Measurements from ENCODE around the gene SPDYE5.
"Not testable (repeated sequence)": the region's sequence is repeated elsewhere in the genome, so short reads cannot be mapped to it uniquely, and the experiment has no call there.

Gene SPDYE5

GRCh38 chr7:75492020-75492419 is at the start of gene SPDYE5:
TSS of gene SPDYE5 (plus strand) at chr7:75492320. CDS start at chr7:75494048, 1,728 bp downstream.
- not testable (repeated sequence) for DNase-seq (ENCODE audit: low spot score)

GRCh38 chr7:75442465-75443111 is 49.5 kb upstream of the SPDYE5 start:
- not testable (repeated sequence) for DNase-seq (ENCODE audit: low spot score)

- DNase-seq (ENCODE audit: low spot score) = not testable (repeated sequence)
Observed at GRCh38 chr7:75449946-75450345, 42.2 kb upstream of the SPDYE5 start.

GRCh38 chr7:75452494-75452955 is 39.6 kb upstream of the SPDYE5 start:
- not testable (repeated sequence) for DNase-seq (ENCODE audit: low spot score)

GRCh38 chr7:75456403-75456802 is 35.7 kb upstream of the SPDYE5 start:
- DNase-seq (ENCODE audit: low spot score) = not testable (repeated sequence)

GRCh38 chr7:75458034-75458433 is 34.1 kb upstream of the SPDYE5 start:
- DNase-seq (ENCODE audit: low spot score) = not testable (repeated sequence)

GRCh38 chr7:75460541-75460940 is 31.6 kb upstream of the SPDYE5 start:
- DNase-seq (ENCODE audit: low spot score) = not testable (repeated sequence)

GRCh38 chr7:75470166-75470565 is 22.0 kb upstream of the SPDYE5 start:
- DNase-seq (ENCODE audit: low spot score) = not testable (repeated sequence)

GRCh38 chr7:75477457-75477856 is 14.7 kb upstream of the SPDYE5 start:
- DNase-seq (ENCODE audit: low spot score) = not testable (repeated sequence)

GRCh38 chr7:75480313-75480712 is 11.8 kb upstream of the SPDYE5 start:
- DNase-seq (ENCODE audit: low spot score) = not testable (repeated sequence)

GRCh38 chr7:75485355-75485978 is 6.7 kb upstream of the SPDYE5 start:
- not testable (repeated sequence) for DNase-seq (ENCODE audit: low spot score)

GRCh38 chr7:75485979-75486643 is 6.0 kb upstream of the SPDYE5 start, which contains the start of gene POM121C:
TSS of gene POM121C (minus strand) at chr7:75486299. CDS start at chr7:75441496, 44,803 bp downstream.
- DNase-seq (ENCODE audit: low spot score) = peak; percentile 81

GRCh38 chr7:75509033-75509432 is 16.9 kb downstream of the SPDYE5 start:
- DNase-seq (ENCODE audit: low spot score) = not testable (repeated sequence)

GRCh38 chr7:75518842-75519241 is 26.7 kb downstream of the SPDYE5 start:
- DNase-seq (ENCODE audit: low spot score) = not testable (repeated sequence)

GRCh38 chr7:75521727-75522126 is 29.6 kb downstream of the SPDYE5 start:
- DNase-seq (ENCODE audit: low spot score) = not testable (repeated sequence)

- not testable (repeated sequence) for DNase-seq (ENCODE audit: low spot score)
Observed at GRCh38 chr7:75527224-75527722, 35.2 kb downstream of the SPDYE5 start.

GRCh38 chr7:75531359-75531821 is 39.3 kb downstream of the SPDYE5 start:
- no peak for DNase-seq (ENCODE audit: low spot score)

- DNase-seq (ENCODE audit: low spot score) = no peak
Observed at GRCh38 chr7:75532639-75533038, 40.5 kb downstream of the SPDYE5 start.

- no peak for DNase-seq (ENCODE audit: low spot score)
Observed at GRCh38 chr7:75533926-75534325, 41.8 kb downstream of the SPDYE5 start.

GRCh38 chr7:75534727-75535307 is 42.7 kb downstream of the SPDYE5 start:
- peak; percentile 66 for DNase-seq (ENCODE audit: low spot score)

- no peak for DNase-seq (ENCODE audit: low spot score)
Observed at GRCh38 chr7:75536491-75536890, 44.4 kb downstream of the SPDYE5 start.

GRCh38 chr7:75536940-75537538 is 44.9 kb downstream of the SPDYE5 start:
- DNase-seq (ENCODE audit: low spot score) = no peak
